ENCODE measurements around the gene NME4. TPM values are rescaled to one million over a fixed set of nuclear protein-coding genes. Genes with fewer than 3 reads are reported as not detected.
"Not testable (repeated sequence)": the region's sequence is repeated elsewhere in the genome, so short reads cannot be mapped to it uniquely, and the experiment has no call there.

The NME4 gene
- total RNA-seq, 1 donor from 2014 or later: 154 TPM

- DNase-seq (ENCODE audit: low spot score, unreplicated experiment): no peak
- TF ChIP-seq CTCF (IDR thresholded peaks at IDR 0.05; ENCODE audit: unreplicated experiment): no peak
- Mint-ChIP-seq H3K4me1 (ENCODE audit: low read depth) (peaks cover 13% of the 10 kb centered on the region), H3K27ac (no peak overlapping the region), H3K36me3 (ENCODE audit: insufficient read depth) (peaks cover 3% of the 10 kb centered on the region), H3K27me3 (no peaks in the 10 kb centered on the region), H3K4me3 (ENCODE audit: low read depth) (no peak overlapping the region), H3K9me3 (ENCODE audit: low read depth) (no peaks in the 10 kb centered on the region)
Observed at GRCh38 chr16:375212-375611, 21.8 kb upstream of the NME4 start.

- H3K9me3 Mint-ChIP-seq (ENCODE audit: low read depth): no peaks in the 10 kb centered on the region
- TF ChIP-seq CTCF (IDR thresholded peaks at IDR 0.05; ENCODE audit: unreplicated experiment): no peak
- H3K4me1 Mint-ChIP-seq (ENCODE audit: low read depth): peaks cover 13% of the 10 kb centered on the region
- no peak overlapping the region for H3K4me3 Mint-ChIP-seq (ENCODE audit: low read depth)
- no peaks in the 10 kb centered on the region for H3K27me3 Mint-ChIP-seq
- H3K36me3 Mint-ChIP-seq (ENCODE audit: insufficient read depth): peaks cover 3% of the 10 kb centered on the region
- no peak for DNase-seq (ENCODE audit: low spot score, unreplicated experiment)
- no peak overlapping the region for H3K27ac Mint-ChIP-seq
Observed at GRCh38 chr16:375927-376816, 20.8 kb upstream of the NME4 start.

- TF ChIP-seq CTCF (IDR thresholded peaks at IDR 0.05; ENCODE audit: unreplicated experiment): no peak
- no peak overlapping the region for H3K27ac Mint-ChIP-seq
- no peak for DNase-seq (ENCODE audit: low spot score, unreplicated experiment)
Observed at GRCh38 chr16:376817-377418, 20.1 kb upstream of the NME4 start.

GRCh38 chr16:377419-377951, 19.5 kb upstream of the NME4 start:
- peaks cover 3% of the 10 kb centered on the region for H3K36me3 Mint-ChIP-seq (ENCODE audit: insufficient read depth)

More at GRCh38 chr16:376817-377418, 20.1 kb upstream of the NME4 start:
- H3K4me1 Mint-ChIP-seq (ENCODE audit: low read depth): peaks cover 13% of the 10 kb centered on the region
- no peaks in the 10 kb centered on the region for H3K9me3 Mint-ChIP-seq (ENCODE audit: low read depth)
- H3K4me3 Mint-ChIP-seq (ENCODE audit: low read depth): no peak overlapping the region
- peaks cover 3% of the 10 kb centered on the region for H3K36me3 Mint-ChIP-seq (ENCODE audit: insufficient read depth)
- no peaks in the 10 kb centered on the region for H3K27me3 Mint-ChIP-seq

GRCh38 chr16:378113-378820, 18.7 kb upstream of the NME4 start:
- peaks cover 18% of the 10 kb centered on the region for H3K4me1 Mint-ChIP-seq (ENCODE audit: low read depth)
- H3K9me3 Mint-ChIP-seq (ENCODE audit: low read depth); H3K36me3 Mint-ChIP-seq (ENCODE audit: insufficient read depth); H3K4me3 Mint-ChIP-seq (ENCODE audit: low read depth); H3K27ac Mint-ChIP-seq; H3K27me3 Mint-ChIP-seq: not testable (repeated sequence)
- DNase-seq (ENCODE audit: low spot score, unreplicated experiment): peak; percentile 10

More at GRCh38 chr16:377419-377951, 19.5 kb upstream of the NME4 start:
- peaks cover 14% of the 10 kb centered on the region for H3K4me1 Mint-ChIP-seq (ENCODE audit: low read depth)
- H3K9me3 Mint-ChIP-seq (ENCODE audit: low read depth): no peaks in the 10 kb centered on the region
- no peaks in the 10 kb centered on the region for H3K27me3 Mint-ChIP-seq
- no peak overlapping the region for H3K4me3 Mint-ChIP-seq (ENCODE audit: low read depth)
- no peak for DNase-seq (ENCODE audit: low spot score, unreplicated experiment)
- no peak for TF ChIP-seq CTCF (IDR thresholded peaks at IDR 0.05; ENCODE audit: unreplicated experiment)
- H3K27ac Mint-ChIP-seq: no peak overlapping the region

Measured in progenitor cell of endocrine pancreas (in vitro differentiated cells).